Esophagus squamous epithelium (tissue), 4 donors: ENCODE measurements around the gene KAT2B.

Experiments
- CTCF ChIP-seq, 6 experiments: fragments of 450-650 bp in 4 of 6; fragments of 200-600 bp in 2 of 6; sonication (generic) in 2 of 6; IDR thresholded peaks; one replicate each; pipeline ENCODE4 v1.5.1; 2016 to 2019; ENCODE audit warnings: antibody characterized with exemption in 6 of 6, mild to moderate bottlenecking in 4 of 6, moderate library complexity in 4 of 6
- POLR2A ChIP-seq, 4 donors: fragments of 450-650 bp; IDR thresholded peaks; one replicate each; pipeline ENCODE4 v1.6.1; 2017; ENCODE audit warnings: antibody characterized with exemption in 4 of 4, mild to moderate bottlenecking in 4 of 4, moderate library complexity in 3 of 4

DNA sequence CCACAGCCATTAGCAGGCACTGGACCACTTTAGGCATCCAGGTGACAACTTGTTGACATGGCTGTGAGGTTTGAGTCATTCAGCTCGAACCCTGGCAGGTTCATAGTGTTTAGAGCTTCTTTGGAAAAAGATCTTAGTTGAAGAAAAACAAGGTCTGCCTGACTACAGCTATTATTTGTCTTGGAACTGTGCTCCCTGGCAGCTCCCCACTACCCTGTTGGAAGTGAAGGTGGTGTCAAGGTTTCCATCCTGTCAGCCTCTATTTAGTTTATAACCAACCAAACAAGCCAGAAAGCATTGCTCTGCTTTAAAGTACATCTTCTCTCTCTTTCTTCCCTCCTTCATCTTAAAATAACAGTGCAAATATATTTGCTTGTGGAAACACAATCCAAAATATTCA is 56.8 kb downstream of the KAT2B start:
- no peak for TF ChIP-seq CTCF (IDR thresholded peaks at IDR 0.05)
- no peak for TF ChIP-seq POLR2A (IDR thresholded peaks at IDR 0.05)
